GM12892 (cell line): ENCODE data around the gene RAB3GAP2.

Experiments
- POLR2A ChIP-seq: IDR thresholded peaks from 2 replicates; pipeline ENCODE4 v1.6.1; 2011; ENCODE audit warnings: low read depth, low read length, control low read depth
- POLR2AphosphoS5 ChIP-seq: IDR thresholded peaks from 2 replicates; pipeline ENCODE4 v1.6.1; 2011; ENCODE audit warnings: low read depth, low read length, control low read depth

DNA sequence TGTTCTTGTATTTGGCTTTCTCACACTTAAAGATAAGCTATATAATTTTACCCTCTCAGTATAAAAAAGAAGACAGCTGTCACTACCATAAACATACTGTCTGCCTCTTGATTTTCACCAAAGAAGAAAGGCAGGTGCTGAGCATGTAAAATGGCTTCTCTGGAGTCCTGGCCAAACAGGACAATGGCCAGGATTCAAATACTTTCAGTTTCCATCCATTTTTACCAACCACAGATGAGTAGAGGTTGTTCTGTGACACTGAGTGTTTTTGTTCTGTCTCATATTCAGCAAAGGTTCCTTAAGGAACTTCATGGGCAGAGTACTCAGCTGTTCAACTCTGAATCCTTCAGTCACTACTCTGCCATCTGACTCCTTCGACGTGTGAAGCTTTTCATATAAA lies 29.4 kb upstream of the RAB3GAP2 start:
- TF ChIP-seq POLR2A (no peak), POLR2AphosphoS5 (no peak)
